Smooth muscle cell (in vitro differentiated cells): Measurements from ENCODE around the gene THRAP3. TPM values are rescaled to one million over a fixed set of nuclear protein-coding genes. Genes with fewer than 3 reads are reported as not detected.
A peak's percentile ranks its signal among the peaks of the same experiment; 100 is the strongest.

Source experiments
- DNase-seq: peaks from one replicate; lab custom pipeline; 2025; ENCODE audit not compliant: unreplicated experiment; lab: John Stamatoyannopoulos, UW
- H2AFZ ChIP-seq: fragments of 200-600 bp; sonication (generic); 2 replicates; pipeline ENCODE4 v1.6.0; 2016; ENCODE audit warnings: antibody characterized with exemption, low read depth, mild to moderate bottlenecking
- H3F3A ChIP-seq: fragments of 200-600 bp; sonication (generic); 2 replicates; pipeline ENCODE4 v1.6.0; 2017; ENCODE audit warnings: antibody characterized with exemption, low read depth
- H3K27ac ChIP-seq: fragments of 200-600 bp; sonication (generic); 2 replicates; pipeline ENCODE4 v1.5.1; 2016; ENCODE audit warnings: low read depth, mild to moderate bottlenecking
- H3K27me3 ChIP-seq: fragments of 200-600 bp; sonication (generic); 2 replicates; pipeline ENCODE4 v1.6.1; 2016; ENCODE audit warnings: low read depth, mild to moderate bottlenecking
- H3K36me3 ChIP-seq: fragments of 200-600 bp; sonication (generic); 2 replicates; pipeline ENCODE4 v1.5.1; 2016; ENCODE audit warnings: low read depth
- H3K4me1 ChIP-seq: fragments of 200-600 bp; sonication (generic); 2 replicates; pipeline ENCODE4 v1.5.1; 2016; ENCODE audit warnings: low read depth
- H3K4me2 ChIP-seq: fragments of 200-600 bp; sonication (generic); 2 replicates; pipeline ENCODE4 v1.6.0; 2016; ENCODE audit warnings: mild to moderate bottlenecking
- H3K4me3 ChIP-seq: fragments of 200-600 bp; sonication (generic); 2 replicates; pipeline ENCODE4 v1.5.1; 2016; ENCODE audit warnings: mild to moderate bottlenecking
- H3K79me2 ChIP-seq: fragments of 200-600 bp; sonication (generic); 2 replicates; pipeline ENCODE4 v1.6.0; 2016; ENCODE audit warnings: low read depth, mild to moderate bottlenecking
- H3K9ac ChIP-seq: fragments of 200-600 bp; sonication (generic); 2 replicates; pipeline ENCODE4 v1.6.0; 2016; ENCODE audit warnings: low read depth
- H3K9me3 ChIP-seq: fragments of 200-600 bp; sonication (generic); replicated peaks from 2 replicates; pipeline ENCODE4 v1.5.1; 2016; ENCODE audit warnings: low read depth
- H4K20me1 ChIP-seq: fragments of 200-600 bp; sonication (generic); 2 replicates; pipeline ENCODE4 v1.6.0; 2016; ENCODE audit warnings: low read depth
- CTCF ChIP-seq: fragments of 200-600 bp; sonication (generic); IDR thresholded peaks from 2 replicates; pipeline ENCODE4 v1.5.1; 2017; ENCODE audit warnings: borderline replicate concordance, mild to moderate bottlenecking, antibody characterized with exemption; ENCODE audit not compliant: insufficient read depth, poor library complexity, severe bottlenecking
- WGBS: methylation state at CpG from one replicate; pipeline ENCODE4 v1.1.7; 2016; ENCODE audit warnings: low lambda C conversion rate; 5-methylcytosine and 5-hydroxymethylcytosine counted together
- polyA plus RNA-seq: library from polyadenylated mRNA; unstranded; fragments of >200 nt; fragmentation: Nextera tagmentation; extraction: Ambion mirVana; gene quantifications from 2 replicates; pipeline ENCODE4 v1.2.1, GENCODE V29; 2016
- total RNA-seq: library from RNA; depleted of rRNA; stranded (reverse); fragments of >200 nt; gene quantifications from 2 replicates; pipeline ENCODE4 v1.2.3, GENCODE V29; 2014

Gene THRAP3
- total and polyA plus RNA-seq, 2 experiments from 2014 or later = 45.1 to 60.5 TPM

GRCh38 chr1:36324353-36324703, 100.1 kb downstream of the THRAP3 start:
- Histone ChIP-seq H3K27me3 (no peaks in the 10 kb centered on the region), H3K27ac (peak overlapping the region; percentile 83), H3F3A (peaks cover 11% of the 10 kb centered on the region), H3K9me3 (no peaks in the 10 kb centered on the region), H3K4me1 (peaks cover 27% of the 10 kb centered on the region), H3K79me2 (peaks cover 3% of the 10 kb centered on the region), H3K4me3 (peak overlapping the region; percentile 83), H3K36me3 (no peaks in the 10 kb centered on the region), H3K4me2 (peak overlapping the region; percentile 97), H2AFZ (no peak overlapping the region), H3K9ac (no peak overlapping the region), H4K20me1 (peaks cover 16% of the 10 kb centered on the region)
- no peak for DNase-seq
- no peak for TF ChIP-seq CTCF
- WGBS = 28% methylated on average over 9 of the region's 9 CpGs

GRCh38 chr1:36326499-36326898, 102.3 kb downstream of the THRAP3 start:
- H2AFZ ChIP-seq = no peak overlapping the region
- no peak overlapping the region for H3K27ac ChIP-seq
- H3F3A ChIP-seq = peaks cover 5% of the 10 kb centered on the region
- H3K9ac ChIP-seq = no peak overlapping the region
- peaks cover 8% of the 10 kb centered on the region for H4K20me1 ChIP-seq
- no peak for TF ChIP-seq CTCF
- no peaks in the 10 kb centered on the region for H3K9me3 ChIP-seq
- no peak overlapping the region for H3K4me3 ChIP-seq
- H3K27me3 ChIP-seq = no peaks in the 10 kb centered on the region
- H3K4me2 ChIP-seq = no peak overlapping the region
- H3K36me3 ChIP-seq = no peaks in the 10 kb centered on the region
- 93% methylated on average over 6 of the region's 6 CpGs for WGBS
- H3K4me1 ChIP-seq = peaks cover 22% of the 10 kb centered on the region
- peaks cover 3% of the 10 kb centered on the region for H3K79me2 ChIP-seq
- no peak for DNase-seq

- Histone ChIP-seq H3K79me2 (no peaks in the 10 kb centered on the region), H3K27me3 (no peaks in the 10 kb centered on the region), H3K9ac (no peak overlapping the region), H3F3A (peaks cover 5% of the 10 kb centered on the region), H3K4me1 (peaks cover 11% of the 10 kb centered on the region), H3K9me3 (no peaks in the 10 kb centered on the region), H3K27ac (peak overlapping the region; percentile 1), H3K4me2 (no peak overlapping the region), H4K20me1 (no peaks in the 10 kb centered on the region), H3K36me3 (no peaks in the 10 kb centered on the region), H2AFZ (no peak overlapping the region), H3K4me3 (no peak overlapping the region)
- no peak for DNase-seq
- TF ChIP-seq CTCF = no peak
- 78% methylated on average over 9 of the region's 9 CpGs for WGBS
Observed at GRCh38 chr1:36327421-36328087, 103.3 kb downstream of the THRAP3 start.

GRCh38 chr1:36328088-36328480, 103.8 kb downstream of the THRAP3 start:
- WGBS = 95% methylated on average over 6 of the region's 6 CpGs
- Histone ChIP-seq H3K9me3 (no peaks in the 10 kb centered on the region), H3K36me3 (no peaks in the 10 kb centered on the region), H3K4me3 (no peak overlapping the region), H2AFZ (no peak overlapping the region), H3K79me2 (no peaks in the 10 kb centered on the region), H3K4me2 (no peak overlapping the region), H3K27me3 (no peaks in the 10 kb centered on the region), H3K27ac (no peak overlapping the region), H3K4me1 (peaks cover 11% of the 10 kb centered on the region), H3F3A (peaks cover 5% of the 10 kb centered on the region), H3K9ac (no peak overlapping the region), H4K20me1 (no peaks in the 10 kb centered on the region)
- no peak for DNase-seq
- TF ChIP-seq CTCF = no peak
